Retina (tissue), 1 donor: Measurements from ENCODE around the gene FBXL7.

Experiments
- DNase-seq: peaks from one replicate; pipeline ENCODE4 v3.0.0-alpha.2; 2016

Gene FBXL7

DNA sequence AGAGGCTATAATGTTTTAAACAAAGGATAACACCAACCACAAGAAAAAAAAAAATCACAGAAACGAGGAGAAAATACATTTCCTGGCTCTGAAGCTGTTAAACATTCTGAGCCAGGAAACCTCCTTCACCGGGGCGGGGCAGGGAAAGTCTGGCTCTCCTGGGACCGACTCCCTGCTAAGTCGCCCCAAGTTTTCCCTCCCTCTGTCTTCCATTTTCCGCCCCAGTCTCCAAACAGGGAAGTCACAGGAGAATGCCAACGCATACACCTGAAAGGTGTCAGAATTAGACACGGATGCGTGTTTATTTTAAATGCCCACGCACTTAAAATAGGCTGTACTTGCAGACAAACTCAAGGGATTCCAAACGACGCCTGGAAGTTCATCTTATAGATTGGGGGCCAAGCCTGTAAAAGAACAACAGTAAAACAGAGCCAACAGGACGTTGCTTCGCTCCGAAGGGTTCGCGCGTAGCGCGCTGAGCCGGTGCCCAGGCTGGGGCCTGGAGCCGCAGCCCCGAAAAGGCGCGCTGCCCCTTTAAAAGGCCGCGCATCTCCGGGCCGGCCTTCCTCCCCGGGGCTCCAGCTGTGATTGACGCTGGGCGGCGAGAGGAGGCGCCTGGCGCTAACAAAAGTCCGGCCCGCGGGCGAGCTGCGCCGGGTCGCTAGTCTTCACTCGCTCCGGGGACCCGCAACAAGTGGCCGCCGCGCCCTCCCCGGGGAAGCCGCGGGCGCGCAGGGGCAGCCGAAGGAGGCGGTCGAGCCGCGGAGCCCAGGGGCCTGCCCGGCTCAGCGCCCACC, at the start of gene FBXL7:
Gene FBXL7, plus strand, starts transcription at position 653 of the 797 bp plus-strand sequence.
- peak; percentile 92 for DNase-seq

DNA sequence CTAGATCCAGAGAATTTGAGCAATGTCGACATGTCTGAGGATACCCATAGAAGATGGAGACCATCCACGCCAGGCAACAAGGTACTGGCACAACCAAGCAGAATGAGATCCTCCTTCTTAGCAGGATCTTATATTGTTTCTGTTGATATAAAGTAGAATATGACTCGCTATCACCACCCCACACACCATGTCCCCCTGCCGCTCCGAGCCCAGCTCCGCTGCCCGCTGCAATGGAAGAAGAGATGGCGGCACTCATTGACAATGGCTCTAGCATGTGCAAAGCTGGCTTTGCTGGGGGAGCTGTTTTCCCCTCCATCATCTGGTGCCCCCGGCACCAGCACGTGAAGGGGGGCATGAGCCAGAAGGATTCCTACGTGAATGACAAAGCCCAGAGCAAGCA, 49.5 kb upstream of the FBXL7 start:
- no peak for DNase-seq

DNA sequence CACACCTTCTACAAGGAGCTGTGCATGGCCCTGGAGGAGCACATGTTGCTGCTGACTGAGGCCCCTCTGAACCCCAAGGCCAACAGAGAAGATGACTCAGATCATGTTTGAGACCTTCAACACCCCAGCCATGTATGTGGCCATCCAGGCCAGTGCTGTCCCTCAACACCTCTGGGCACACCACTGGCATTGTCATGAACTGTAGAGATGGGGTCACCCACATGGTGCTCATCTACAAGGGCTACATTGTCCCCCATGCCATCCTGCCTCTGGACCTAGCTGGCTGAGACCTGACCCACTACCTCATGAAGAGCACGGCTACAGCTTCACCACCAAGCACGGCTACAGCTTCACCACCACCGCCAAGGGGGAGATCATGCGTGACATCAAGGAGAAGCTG, 49.0 kb upstream of the FBXL7 start:
- no peak for DNase-seq

DNA sequence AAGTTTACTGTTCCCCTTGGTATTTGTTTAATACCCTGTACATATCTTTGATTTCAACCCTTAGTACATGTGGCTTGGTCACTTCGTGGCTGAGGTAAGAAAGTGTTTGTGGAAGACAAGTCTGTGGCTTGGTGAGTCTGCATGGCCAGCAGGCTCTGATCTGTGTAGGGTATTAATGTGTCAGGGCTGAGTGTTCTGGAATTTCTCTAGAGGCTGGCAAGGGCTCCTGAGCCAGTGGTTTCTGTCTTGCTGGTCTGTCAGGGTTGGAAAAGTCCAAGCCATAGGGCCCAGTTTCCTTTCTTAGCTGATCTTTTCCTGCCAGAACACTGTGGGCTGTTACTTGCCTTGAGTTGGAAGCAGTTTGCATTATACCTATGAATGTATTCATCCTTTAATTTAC, 48.0 kb upstream of the FBXL7 start:
- DNase-seq, result no peak

DNA sequence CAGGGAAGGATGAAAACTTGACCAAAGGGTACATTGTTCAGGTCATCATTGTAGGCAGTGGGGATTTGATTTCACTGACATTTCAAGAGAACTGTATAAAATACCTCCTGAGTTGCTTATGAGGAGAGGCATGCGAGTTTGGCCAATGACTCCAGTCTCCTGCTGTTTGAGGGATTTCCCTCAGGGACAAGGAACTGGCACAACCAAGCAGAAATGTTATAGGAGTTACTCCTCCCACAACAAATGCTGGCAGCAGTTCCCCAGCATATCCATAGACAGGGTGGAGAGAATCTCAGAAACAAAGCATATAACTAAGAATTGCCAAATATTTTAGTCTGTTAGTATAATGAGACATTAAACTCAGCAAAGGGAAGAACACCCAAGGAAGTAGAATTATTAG, 47.2 kb upstream of the FBXL7 start:
- DNase-seq, result no peak

DNA sequence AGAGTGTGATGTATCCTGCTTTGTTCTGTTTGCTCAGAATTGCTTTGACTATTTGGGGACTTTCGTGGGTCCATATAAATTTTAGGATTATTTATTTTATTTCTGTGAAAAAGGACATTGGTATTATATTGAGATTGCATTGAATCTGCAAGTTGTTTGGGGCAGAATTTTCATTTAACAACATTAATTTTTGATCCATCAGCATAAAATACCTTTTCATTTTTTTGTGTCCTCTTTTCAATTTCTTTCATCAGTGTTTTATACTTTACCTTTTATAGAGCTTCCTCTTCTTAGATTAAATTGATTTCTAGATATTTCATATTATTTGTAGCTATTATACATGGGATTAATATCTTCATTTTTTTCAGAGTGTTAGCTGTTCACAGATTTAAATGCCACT, 40.8 kb upstream of the FBXL7 start:
- no peak for DNase-seq

DNA sequence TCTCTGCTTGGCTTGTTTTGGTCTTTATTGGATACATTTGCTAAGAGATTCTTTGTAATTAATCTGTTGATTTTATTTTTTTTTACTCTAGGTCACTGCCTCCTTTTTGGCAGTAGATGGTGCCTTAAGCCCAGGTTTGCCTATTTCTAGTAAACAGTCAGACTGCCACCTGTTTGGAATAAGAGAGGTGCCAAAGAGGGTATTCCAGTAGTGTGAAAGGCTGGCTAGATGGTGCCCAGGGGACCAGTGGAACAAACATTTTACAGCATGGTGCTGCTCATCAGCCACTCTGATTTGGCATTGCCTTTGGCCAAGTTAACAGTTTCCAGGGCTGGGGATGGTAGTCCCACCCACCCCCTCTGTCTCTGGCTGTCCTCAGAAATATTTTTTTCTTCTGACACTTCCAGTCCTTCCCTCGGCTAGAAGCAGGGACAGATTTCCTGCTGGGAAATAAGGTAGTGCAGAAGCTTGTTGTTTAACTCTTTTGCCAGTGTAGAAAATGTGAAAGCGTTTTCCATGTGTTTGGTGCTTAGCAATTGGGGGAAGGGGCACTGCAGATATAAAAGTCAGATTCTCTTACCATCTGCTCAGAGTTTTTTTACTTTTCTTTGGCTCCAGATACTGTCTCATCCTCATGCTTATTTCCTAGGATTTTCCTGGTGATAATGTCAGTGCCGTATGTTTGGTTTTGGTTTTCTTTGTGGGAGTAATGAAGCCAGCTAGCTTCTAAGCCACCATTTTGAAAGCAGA, 36.6 kb upstream of the FBXL7 start:
- DNase-seq, result no peak

DNA sequence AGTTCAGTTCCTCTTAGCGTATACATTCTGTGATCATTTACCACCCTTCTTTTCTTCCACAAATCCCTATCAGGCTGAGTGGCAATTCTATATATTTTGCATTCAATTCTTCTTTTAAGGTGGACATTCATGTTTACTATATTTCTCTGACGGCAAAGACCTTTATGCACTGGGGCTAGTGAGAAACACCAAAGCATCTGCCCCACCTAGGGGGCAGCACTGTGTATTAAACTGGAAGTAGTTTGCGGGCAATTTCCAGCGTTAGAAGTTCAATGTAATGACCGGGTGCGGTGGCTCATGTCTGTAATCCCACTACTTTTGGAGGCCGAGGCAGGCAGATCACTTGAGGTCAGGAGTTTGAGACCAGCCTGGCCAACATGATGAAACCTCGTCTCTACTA, 27.9 kb upstream of the FBXL7 start:
- no peak for DNase-seq

DNA sequence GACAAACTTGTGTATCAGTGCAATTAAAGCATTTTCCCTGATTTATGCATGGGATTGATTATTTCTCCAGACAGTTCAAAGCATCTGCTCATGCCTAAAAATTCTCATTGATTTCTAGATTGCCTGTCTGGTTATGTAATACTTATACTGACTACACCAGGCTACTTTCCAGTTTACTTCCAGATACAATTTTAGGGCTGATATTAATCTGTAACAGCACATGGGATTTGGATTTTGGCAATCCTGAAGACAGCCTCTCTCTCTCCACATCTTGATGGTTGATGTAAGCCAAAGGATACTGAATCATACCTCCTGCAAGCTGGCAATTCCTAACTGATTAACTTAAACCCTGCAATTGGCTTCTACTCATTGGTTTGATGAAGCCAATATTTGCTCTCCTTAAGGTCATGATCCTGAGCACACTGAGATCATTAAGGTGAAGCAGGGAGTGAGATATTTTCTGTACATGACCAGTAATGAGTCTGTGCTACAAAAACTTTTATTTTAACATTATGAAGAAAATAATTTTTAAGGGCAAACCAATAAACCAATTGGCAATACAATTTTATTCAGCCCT, 25.7 kb upstream of the FBXL7 start:
- no peak for DNase-seq

DNA sequence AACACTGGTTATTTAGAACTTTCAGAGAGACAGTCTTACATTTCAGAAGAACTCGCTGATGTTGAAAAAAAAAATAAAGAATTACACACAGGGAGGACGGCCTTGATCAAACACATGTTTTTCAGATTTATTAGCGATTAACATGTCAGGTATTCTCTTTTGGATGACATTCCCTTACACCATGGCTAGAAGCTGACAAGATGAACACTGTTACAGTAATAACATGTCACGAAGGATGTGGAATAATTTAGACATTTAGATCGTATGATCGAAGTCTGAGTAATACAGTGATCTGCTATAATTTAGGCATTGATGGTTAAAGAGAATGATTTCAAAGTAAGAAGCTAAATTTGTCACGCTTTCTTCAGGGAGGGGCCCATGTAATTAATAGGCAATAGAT, 24.6 kb upstream of the FBXL7 start:
- no peak for DNase-seq

DNA sequence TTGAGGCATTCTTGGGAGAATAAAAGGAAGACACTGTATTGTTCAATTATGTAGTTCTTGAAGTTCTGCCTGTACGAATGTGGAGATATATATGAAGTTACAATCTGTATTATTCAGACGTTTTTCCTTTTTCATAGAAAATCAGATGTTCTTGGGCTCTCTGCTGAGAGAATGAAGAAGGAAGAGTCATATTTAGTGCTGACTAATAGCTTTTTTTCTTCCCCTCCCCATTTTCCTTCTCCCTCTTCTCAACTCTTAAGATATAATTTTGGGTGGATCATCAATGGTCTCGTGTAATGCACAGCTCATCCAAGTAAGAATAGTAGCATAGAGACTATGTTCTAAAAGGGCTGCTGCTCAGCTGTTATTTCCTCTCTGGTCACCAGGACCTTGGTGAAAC, 23.0 kb upstream of the FBXL7 start:
- no peak for DNase-seq

DNA sequence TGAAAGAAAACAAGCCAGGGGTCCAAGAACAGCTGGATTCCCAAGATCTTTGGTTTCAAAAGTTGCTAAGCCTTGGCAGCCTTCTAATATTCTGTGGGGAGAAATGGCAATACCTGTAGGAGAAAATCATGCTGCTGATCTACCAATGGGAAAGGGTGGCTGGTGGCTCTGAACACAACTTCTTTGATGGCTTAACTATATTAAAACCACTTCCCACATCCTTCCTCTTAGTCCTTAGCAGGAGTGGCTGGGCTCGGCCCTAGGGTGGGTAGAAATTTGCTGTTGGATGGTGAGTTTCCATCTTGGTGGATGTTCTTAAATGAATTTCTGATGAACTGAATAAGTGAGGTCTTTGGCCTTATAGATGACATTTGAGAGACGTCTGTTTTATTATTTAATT, 19.5 kb upstream of the FBXL7 start:
- no peak for DNase-seq

DNA sequence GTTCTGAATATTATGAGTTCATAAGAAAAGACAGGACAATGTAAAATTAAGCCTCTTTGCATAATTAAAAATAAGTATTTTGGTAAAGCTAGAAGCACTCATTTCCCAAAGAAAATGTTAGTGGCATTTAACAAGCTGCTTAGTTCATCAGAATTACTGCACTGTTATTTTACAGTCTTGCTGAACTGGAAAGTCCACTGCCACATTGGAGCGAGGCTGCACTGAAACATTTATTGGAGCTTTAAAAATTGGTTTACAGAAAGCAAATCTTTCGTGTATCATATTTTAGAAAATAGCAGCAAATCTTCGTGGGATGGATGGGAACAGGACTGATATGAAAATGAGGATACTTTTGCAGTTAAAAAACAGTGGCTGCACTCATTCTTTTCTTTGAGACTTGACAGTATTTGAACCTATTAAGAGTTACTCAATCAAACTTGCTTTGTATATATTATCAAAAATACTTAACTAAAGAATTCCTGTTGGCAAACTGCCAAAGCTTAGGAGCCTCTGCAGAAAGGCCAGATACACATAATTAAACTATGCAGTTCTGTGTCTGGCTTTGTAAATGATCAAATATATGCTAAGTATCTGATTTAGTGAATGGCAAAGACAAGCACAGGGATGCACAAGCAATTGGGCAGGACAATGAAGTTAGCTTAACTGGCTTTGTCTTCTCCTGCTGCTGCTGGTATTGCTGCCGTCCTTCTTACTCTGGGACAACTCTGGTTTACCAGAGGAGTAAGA, 16.5 kb upstream of the FBXL7 start:
- DNase-seq, result no peak

DNA sequence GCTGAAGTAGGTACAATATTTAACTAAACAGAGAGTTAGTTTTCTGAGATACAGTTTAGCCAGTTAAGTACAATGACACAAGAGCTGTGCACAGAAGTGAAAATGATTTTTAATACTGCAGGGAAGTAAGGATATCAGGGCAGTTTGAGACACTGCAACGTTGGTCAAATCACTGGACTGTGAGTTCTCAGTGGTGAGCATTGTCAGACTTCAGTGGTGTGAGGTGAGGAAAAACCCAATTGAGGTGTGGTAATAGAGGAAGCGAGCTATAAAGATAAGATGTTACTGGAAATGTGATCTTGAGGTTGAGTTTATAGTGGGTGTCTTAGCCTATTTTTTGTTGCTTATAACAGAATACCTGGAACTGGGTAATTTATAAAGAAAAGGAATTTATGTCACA, 12.8 kb upstream of the FBXL7 start:
- DNase-seq, result no peak

DNA sequence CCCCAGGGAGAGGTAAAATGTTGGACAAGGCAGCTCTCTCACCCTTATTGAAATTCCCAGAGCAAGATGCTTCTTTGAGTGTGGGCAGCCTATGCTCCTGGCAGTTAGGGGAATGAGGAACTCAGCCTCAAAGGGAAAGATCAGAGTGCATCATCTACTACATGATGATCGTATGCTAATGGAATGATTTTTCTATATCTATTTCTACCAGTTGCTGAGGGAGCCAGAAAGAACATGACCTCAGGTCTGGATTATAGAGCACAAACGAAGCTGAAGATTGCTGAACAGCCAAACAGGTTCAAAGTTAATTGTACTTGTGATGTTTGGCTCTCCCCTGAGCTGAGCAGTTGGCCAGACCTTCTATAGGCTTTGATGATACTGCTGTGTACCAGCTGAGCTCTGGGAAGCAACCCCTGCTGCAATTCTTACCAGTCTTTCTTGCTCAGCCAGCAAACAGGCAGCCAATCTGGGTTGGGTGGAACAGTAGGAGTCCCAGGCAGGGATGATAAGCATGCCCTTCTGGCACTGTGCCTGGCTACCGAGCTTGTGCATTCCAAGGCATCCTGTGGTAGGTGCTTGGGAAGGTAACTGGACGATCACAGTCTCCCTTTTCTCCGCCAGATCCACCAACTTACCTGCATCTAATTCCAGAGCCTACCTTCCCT, 10.3 kb upstream of the FBXL7 start:
- DNase-seq, result no peak

DNA sequence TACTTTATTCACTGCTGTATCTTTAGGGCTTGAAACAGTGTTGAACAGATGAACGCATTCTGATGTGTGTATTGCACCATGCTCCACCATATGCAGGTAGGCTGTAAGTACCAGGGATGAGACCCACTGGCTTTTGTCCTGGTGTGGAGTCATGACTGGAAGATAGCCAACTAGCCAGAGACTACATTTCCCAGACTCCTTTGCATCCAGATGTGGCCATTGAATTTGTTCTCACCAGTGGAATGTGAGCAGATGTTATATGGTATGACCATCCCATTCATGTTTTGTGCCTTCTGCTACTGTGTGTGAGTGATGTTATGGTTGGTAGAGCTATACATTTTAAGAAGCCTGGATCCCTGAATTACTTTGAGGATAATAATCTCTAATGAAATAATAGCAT, 7.4 kb upstream of the FBXL7 start:
- DNase-seq, result no peak

DNA sequence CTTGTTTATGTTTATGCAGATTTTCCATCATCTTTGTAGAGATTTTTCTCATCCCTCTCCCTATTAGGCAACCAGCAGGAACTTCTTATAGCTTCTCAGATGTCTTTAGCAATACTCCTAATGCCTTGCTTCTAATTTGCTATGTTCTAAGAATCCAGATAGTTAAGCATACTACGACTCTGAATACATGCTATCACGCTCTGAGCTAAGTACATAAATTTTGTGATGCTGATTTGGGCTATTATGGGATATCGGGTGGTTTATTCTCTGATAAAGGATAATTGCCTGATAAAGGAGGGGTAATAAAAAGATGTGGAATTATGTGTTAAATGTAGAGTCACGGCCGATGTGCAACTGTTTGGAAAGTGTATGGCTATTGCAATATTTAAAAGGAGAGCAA, 6.5 kb upstream of the FBXL7 start:
- no peak for DNase-seq

DNA sequence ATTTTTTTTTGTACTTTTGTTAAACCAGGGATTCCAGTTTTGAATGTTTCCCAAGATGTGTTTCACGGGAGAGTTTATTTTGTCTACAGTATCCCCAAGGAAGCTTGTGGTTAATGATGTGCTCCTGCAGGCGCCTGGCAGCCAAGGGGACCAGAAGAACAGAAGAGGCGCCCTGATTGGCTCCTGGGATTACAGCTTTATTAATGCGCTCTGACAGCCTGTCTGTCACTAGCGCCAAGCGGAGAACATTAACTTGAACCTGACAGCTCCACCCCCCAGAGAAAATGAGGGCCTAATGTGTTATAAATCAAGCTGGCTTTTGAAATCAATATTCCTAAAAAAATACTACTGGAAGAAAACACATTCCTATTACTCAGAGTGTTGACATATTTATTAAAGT, 5.0 kb upstream of the FBXL7 start:
- DNase-seq, result peak; percentile 63

DNA sequence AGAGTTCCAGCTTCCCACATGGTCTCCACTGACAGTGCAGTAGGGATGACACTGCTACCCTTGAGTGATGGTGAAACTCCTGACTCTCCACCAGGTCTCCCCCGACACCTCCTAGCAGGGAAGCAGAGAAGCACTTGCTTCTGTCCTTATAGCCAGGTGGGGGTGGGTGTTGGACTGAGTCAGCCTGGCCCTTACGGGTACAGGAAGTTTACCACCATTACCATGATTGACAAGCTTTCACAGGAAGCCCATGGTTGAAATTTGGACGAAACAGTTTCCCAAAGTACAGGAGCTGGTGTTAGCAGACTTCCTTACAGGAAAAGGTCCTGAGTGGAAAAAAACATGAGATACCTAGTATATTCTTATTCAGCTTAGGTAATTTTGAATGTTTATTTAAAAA, 3.1 kb upstream of the FBXL7 start:
- DNase-seq, result no peak

DNA sequence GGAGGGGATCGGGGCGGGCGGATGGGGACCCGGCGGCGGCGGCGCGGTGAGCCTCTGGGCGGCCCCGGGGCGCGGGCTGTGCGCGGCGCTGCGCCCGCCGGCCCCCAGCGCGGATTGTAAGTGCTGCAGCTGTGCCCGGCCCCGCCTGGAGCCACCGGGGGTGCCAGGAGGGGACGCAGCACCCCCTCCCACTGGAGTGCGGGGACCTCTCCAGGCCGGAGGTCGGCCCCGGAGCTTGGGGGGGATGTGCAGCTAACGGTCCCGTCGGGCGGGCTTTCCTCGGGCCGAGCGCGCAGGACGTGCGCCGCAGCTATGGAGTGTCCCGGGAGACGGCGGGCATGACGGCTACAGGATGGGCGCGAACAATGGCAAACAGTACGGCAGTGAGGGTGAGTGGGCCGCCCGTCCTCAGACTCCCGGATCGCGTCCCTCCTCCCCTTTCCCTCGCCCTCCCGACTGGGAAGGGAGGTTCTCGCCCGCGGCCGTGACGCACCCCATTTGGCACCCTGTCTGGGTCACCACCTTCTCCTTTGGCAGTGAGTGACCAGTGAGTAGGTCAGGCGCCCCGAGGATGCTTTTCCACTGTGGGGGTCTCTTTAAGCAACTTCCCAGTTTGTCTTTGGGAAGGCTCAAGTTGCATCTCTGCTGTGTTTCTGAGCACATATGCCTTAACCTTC, 483 bp downstream of the FBXL7 start:
- peak; percentile 88 for DNase-seq

DNA sequence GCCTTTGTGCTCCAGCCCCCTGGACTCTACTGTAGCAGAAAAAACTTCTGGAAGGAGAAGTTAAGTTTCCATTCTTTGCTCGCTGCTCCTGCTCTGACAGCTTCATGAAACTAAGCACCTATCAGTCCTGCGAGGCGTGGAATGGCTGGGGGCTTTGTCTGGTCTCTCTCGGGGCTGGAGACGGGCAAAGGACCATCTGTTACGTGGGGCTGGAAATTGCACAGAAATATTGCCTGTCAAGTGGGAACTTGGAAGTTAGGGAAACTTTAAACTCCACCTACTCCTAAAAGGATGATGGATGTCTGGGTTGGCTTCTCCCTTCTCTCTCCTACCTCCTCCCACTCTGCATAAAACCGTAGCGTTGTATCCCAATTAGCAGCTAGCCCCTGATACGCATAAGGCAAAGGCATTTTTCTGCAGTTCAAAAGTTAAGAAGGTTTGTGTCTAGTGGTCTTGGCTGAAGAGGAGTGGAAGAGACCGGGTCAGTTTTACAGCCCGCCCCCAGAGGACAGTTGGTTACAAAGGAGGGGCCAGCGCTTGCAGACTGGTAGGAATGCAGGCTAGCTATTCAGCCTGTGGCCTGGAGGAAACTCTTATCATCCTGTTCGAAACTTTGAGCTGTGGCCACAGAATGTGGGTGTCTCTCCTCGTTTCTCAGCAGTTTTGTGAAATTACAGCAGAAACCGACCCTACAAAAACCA, 1.3 kb downstream of the FBXL7 start:
- DNase-seq, result peak; percentile 78

DNA sequence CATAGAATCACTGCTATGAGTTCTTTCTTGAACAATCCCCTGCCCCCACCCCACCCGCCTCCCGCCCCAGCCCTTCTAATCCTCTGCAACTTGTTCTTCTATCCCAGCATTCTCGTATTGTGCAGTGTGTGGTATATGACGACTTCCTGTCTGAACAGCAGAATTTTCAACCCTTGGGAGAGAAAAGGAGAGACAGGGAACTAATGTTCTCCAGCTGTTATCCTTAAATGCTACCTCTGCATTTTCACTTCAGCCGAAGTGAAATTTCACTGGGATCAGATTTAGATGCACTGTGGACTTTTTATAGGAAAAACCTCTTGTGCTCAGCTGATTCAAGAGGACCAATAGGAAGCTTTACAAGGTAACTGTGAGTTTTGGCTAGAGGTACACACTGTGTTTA, 2.2 kb downstream of the FBXL7 start:
- DNase-seq, result no peak
